ENCODE data around the gene RPUSD2. TPM values are rescaled to one million over a fixed set of nuclear protein-coding genes. Genes with fewer than 3 reads are reported as not detected.

RPUSD2 gene
- polyA plus RNA-seq, 1 donor (not counting 4 experiments of a cell fraction or from before 2014, with no cell fraction given): 8.0 TPM

- Histone ChIP-seq H4K20me1 (ENCODE audit: control insufficient read depth, extremely low read depth, insufficient read depth, low read length) (no peaks in the 10 kb centered on the region), H3K36me3 (ENCODE audit: control insufficient read depth in 2 of 2, extremely low read depth in 1 of 2, insufficient read depth in 2 of 2, low read length in 2 of 2) (peaks cover 0 to 5% of the 10 kb centered on the region in 2 experiments), H3K9me1 (ENCODE audit: control insufficient read depth, extremely low read depth, insufficient read depth, low read length) (no peaks in the 10 kb centered on the region), H3K27me3 (ENCODE audit: control insufficient read depth, extremely low read depth, insufficient read depth, low read length) (no peaks in the 10 kb centered on the region), H2AFZ (ENCODE audit: control insufficient read depth, low read length) (peak overlapping the region; percentile 93), H3K27ac (ENCODE audit: control insufficient read depth, insufficient read depth, low read length) (peak overlapping the region; percentile 79), H3K9me3 (ENCODE audit: control insufficient read depth, low read depth, low read length) (no peaks in the 10 kb centered on the region), H3K9ac (ENCODE audit: control insufficient read depth, extremely low read depth, insufficient read depth, low read length) (peak overlapping the region; percentile 87), H3K79me2 (ENCODE audit: control insufficient read depth, insufficient read depth, low read length) (peaks cover 30% of the 10 kb centered on the region), H3K4me1 (ENCODE audit: control insufficient read depth, extremely low read depth, insufficient read depth, low read length) (peaks cover 13% of the 10 kb centered on the region), H3K4me2 (ENCODE audit: control insufficient read depth, extremely low read depth, insufficient read depth, low read depth, low read length) (peak overlapping the region; percentile 74), H3K4me3 (ENCODE audit: control insufficient read depth in 2 of 3, extremely low read depth in 1 of 3, insufficient read depth in 2 of 3, low read depth in 1 of 3, low read length in 3 of 3) (peak overlapping the region; percentile 72 to 93 (median 86))
- FAIRE-seq: no peak
- DNase-seq (ENCODE audit: low read depth, low spot score): no peak
- dilution Hi-C loops (cut with MboI; ENCODE audit: extremely low pct_ligation_motif_present, low sequenced_read_pairs): no loop called here
- TF ChIP-seq EZH2 (IDR thresholded peaks at IDR 0.05; ENCODE audit: low read length): no peak
- TF ChIP-seq CTCF (optimal IDR thresholded peaks at IDR 0.05 in 1 of 3, IDR thresholded peaks at IDR 0.05 in 1 of 3, conservative IDR thresholded peaks at IDR 0.05 in 1 of 3; ENCODE audit: extremely low read depth in 1 of 3, insufficient read depth in 2 of 3, low read length in 3 of 3): no peak
Measured at GRCh38 chr15:40565333-40566238, 3.5 kb upstream of the RPUSD2 start.

GRCh38 chr15:40567111-40567510 is 2.0 kb upstream of the RPUSD2 start:
- Histone ChIP-seq H4K20me1 (ENCODE audit: control insufficient read depth, extremely low read depth, insufficient read depth, low read length) (no peaks in the 10 kb centered on the region), H3K9me1 (ENCODE audit: control insufficient read depth, extremely low read depth, insufficient read depth, low read length) (no peaks in the 10 kb centered on the region), H3K9me3 (ENCODE audit: control insufficient read depth, low read depth, low read length) (no peaks in the 10 kb centered on the region), H3K79me2 (ENCODE audit: control insufficient read depth, insufficient read depth, low read length) (peaks cover 40% of the 10 kb centered on the region), H3K36me3 (ENCODE audit: control insufficient read depth in 2 of 2, extremely low read depth in 1 of 2, insufficient read depth in 2 of 2, low read length in 2 of 2) (peaks cover 6 to 12% of the 10 kb centered on the region in 2 experiments), H3K27me3 (ENCODE audit: control insufficient read depth, extremely low read depth, insufficient read depth, low read length) (no peaks in the 10 kb centered on the region), H3K9ac (ENCODE audit: control insufficient read depth, extremely low read depth, insufficient read depth, low read length) (no peak overlapping the region), H2AFZ (ENCODE audit: control insufficient read depth, low read length) (no peak overlapping the region), H3K27ac (ENCODE audit: control insufficient read depth, insufficient read depth, low read length) (no peak overlapping the region), H3K4me1 (ENCODE audit: control insufficient read depth, extremely low read depth, insufficient read depth, low read length) (peaks cover 15% of the 10 kb centered on the region), H3K4me3 (ENCODE audit: control insufficient read depth in 2 of 3, extremely low read depth in 1 of 3, insufficient read depth in 2 of 3, low read depth in 1 of 3, low read length in 3 of 3) (no peak overlapping the region), H3K4me2 (ENCODE audit: control insufficient read depth, extremely low read depth, insufficient read depth, low read depth, low read length) (no peak overlapping the region)
- FAIRE-seq: no peak
- TF ChIP-seq CTCF (optimal IDR thresholded peaks at IDR 0.05 in 1 of 3, IDR thresholded peaks at IDR 0.05 in 1 of 3, conservative IDR thresholded peaks at IDR 0.05 in 1 of 3; ENCODE audit: extremely low read depth in 1 of 3, insufficient read depth in 2 of 3, low read length in 3 of 3): peak in 2 of 3 experiments; percentile 22 to 45
- TF ChIP-seq EZH2 (IDR thresholded peaks at IDR 0.05; ENCODE audit: low read length): no peak
- dilution Hi-C loops (cut with MboI; ENCODE audit: extremely low pct_ligation_motif_present, low sequenced_read_pairs): no loop called here
- no peak for DNase-seq (ENCODE audit: low read depth, low spot score)

All from keratinocyte (primary cell).